Amniotic epithelial cell (primary cell): ENCODE measurements around the gene MAP3K3.

Source experiments
- DNase-seq: peaks from one replicate; pipeline ENCODE4 v3.0.0-alpha.2; 2010; ENCODE audit warnings: low read depth

MAP3K3 gene

DNA sequence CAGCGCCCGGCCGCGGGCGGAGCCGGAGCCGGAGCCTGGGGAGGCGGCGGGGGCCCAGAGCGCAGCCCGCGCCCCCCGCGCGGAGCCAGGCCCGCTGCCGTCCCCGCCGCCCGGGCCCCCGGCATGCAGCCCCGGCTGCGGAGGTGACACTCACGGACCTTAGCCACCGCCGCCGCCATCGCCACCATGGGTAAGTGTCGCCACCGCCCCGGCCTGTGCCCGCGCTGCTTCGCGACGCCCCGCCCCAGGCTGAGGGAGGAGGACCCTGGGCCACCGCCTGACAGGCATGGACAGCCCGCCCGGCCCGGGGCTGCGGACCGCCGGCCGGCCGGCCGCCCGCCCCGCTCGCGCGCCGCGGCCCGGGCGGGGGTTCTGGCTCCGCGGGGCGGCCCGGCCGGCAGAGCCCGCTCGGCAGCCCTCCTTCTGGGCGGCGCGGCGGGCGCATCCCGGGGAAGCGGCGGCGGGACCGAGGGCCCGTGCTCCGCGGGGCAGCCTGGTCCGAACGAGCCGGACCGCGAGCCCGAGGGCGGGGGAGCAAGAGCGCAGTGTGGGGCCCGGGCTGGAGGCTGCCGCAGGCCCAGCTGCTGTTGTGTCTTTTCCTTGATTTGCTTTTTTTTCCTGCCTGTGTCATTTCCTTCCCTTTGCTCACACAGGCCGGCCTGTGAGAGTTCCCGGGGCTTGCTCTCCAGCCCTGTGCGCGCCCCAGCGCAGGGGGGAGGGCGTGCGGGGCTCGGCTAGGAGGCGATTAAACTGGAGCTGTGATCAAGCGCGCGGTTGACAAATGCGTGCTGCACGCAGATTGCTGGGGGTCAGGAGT, 565 bp downstream of the MAP3K3 start:
- peak; percentile 49 for DNase-seq

DNA sequence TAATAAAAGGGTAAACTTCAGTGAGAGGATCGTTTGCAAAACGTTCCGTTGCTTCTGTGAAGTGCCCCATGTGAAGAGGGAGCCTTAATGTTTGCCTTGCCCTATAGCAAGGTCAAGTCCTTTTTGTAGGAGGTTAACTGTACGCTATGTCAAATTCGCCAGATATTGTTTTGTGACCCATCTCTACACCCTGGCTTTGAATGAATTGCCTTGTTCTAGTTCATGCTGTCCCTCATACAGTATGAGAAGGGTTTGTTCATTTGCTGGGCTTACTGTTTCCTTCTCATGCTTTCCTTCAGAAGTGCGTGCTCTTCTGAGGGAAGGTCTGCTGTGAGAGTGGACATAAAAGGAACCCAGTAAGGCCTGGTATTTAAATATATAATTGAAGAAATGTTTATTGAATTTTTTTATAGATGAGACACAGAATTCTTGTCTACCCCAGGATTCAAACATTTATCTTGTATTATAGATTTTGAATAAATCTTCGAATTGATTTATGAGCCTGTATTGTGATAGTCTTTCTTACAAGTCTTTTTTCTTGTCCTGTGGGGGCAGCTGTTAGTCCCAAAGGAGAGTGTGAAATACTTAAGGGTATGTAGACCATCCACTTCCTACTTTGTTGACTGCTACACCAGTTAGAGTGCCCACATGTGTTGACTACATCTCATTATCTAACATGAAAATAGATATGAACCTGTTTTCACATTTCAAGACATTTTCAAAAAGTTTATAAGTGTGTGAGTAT, 1.7 kb downstream of the MAP3K3 start:
- DNase-seq, result no peak

DNA sequence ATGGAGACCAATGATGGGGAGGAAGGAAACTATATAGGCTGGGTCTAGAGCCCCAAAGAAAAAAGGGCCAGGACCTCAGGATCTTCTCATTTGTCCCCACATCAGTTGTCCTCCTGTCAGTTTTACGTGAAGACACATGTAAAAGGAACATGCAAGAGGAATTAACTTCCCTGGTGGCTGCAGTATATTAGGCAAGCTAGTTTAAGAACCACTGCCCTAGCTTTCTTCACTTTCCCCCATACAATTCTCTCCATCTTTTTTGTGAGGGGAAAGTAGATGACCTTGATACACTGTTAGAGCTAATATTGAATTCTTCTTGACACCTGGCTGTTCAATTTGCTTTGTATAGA, 2.3 kb downstream of the MAP3K3 start:
- DNase-seq, result no peak

DNA sequence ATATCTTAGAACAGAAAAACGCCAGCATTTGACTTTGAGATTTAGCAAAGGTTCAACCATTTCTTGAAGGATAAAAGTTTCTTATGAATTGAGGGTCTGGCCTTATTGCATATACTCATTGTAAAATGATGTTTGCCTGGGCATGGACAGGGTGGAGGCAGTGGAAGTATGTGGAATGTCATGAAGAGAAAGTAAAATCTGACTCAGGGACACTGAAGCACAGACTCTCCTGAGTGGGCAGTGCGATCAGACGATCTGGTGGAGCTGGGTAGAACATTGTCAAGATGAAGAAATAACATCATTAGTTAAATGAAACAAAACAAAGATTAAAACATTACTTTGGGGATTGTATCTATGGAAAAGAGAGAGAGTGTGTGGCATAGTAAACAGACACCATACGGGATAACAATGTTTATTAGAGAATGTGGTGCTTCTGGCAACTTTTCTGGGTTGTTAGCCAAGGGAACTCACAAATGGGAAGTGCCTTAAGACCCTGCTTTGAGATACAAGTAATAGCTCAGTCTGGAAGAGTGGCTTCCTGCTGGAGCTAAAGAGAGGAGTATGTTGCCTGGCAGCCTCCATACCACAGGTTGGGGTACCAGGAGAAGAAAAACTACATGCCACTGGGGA, 4.4 kb downstream of the MAP3K3 start:
- peak; percentile 20 for DNase-seq

DNA sequence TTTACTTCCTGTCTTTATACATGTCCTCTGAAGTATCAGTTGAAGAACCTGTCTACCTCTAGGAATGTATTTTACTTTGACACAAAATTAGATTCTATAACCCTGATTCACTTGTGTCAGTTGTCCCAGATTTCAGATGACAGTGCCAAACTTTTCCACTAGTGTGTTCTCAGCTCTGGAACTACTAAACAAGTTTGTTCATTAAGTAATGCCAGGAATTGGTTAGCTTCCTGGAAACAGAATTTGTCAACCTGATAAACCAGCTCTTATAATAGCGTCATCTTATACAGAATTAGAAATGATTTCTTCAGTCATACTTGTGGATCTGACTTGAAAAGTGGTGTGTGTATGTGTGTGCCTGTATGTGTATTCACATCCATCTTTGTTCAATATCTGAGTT, 7.4 kb downstream of the MAP3K3 start:
- DNase-seq, result no peak

DNA sequence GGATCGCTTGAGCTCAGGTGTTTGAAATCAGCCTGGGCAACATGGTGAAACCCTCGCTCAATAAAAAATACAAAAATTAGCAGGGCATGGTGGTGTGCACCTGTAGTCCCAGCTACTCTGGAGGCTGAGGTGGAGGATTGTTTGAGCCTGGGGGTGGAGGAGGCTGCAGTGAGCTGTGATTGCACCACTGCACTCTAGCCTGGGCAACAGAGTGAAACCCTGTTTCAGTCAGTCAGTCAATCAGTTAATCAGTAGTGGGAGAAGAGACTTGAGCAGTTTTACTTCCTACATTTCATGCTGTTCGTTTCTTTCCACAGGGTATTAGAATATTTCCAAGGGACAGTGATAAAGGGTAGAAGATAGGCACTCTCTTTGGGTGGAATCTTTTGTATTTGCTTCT, 8.8 kb downstream of the MAP3K3 start:
- no peak for DNase-seq

DNA sequence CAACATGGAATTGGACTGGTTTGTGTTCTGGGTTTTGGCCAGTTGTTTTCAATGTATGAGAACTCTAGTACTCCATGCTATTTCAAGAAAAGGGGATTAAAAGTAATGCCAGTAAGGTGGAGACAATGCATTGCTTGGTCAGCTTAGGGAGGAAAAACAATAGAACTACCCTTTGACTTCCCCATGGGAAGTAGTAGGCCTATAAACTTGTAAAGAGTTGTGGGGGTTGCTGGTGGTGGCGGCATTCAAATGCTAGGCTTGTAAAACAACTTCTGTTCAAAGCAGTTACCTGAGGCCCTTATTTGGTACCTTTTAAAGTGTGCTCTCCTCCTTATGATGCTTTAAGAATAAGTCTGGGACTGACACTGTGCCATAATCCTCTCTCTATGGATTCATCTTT, 9.4 kb downstream of the MAP3K3 start:
- no peak for DNase-seq

DNA sequence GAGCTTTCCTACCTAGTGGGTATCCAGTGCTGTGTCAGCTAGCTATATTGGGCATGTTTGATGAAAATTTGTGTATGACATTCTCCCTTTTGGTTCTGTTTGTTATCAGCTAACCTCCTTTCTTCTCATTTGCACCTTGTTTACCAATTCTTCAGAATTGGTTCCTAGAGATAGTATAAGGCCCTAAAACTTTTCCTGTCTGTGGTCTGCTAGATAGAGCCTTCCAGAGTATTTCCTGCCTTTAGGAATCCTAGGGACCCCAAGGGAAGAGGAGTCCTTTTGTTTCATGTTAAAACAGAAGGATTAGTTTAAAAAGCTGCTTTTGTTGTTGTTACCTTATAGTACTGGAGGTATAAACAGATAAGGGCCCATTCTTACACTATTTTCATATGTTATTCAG, 11.5 kb downstream of the MAP3K3 start:
- no peak for DNase-seq

DNA sequence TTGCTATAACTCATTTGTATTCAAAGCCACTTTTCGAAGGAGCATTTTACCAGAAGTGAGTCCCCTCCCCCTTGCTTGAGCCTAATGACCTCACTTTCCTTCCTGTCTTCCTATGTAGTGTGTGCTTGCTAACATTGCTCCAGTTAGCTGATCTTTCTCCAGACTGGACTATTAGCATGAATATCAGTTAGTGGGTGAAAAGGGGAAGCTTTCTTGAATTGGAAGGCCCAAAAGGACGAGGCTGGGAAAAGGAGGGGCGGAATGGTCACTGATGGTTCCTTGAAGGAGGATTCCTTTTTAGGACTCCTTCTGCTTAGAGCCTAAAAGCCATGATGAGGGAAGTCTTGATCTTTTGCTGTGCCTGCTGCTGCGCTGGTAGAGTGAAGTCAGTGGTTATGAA, 11.9 kb downstream of the MAP3K3 start:
- peak; percentile 26 for DNase-seq

DNA sequence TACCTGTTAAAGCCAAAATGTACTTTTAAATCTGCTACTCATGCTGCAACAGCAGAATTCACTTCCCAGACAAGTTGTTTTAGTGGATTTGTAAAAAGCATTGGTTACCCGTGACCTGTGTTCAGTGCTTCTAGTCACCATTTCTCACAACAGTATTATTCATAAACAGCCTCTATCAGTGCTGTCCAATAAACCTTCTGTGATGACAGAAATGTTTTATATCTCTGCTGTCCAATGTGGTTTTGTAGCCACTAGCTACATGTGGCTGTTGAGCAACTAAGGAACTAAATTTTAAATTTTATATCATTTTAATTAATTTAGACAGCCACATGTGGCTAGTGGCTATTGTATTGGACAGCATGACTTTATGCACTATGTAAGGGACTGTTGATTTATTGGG, 12.6 kb downstream of the MAP3K3 start:
- peak; percentile 33 for DNase-seq

DNA sequence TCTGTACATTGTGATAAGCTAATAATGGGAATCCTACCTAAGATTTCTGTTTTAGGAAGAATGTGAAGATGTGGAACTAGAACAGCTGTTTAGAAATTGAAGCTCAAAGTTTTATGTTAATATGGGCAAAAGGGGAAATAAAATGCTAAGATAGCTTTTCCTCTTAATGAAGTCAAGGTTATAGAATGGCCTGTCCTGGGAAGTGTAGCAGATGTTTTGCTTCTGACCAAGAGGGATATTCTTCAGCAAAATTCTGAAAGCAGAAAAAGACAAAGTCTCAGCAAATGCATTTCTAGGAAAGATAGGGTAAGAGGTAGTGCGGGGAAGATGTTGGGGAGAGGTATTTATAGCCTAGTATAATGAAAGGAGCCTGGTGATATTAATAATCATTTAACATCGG, 13.1 kb downstream of the MAP3K3 start:
- no peak for DNase-seq

DNA sequence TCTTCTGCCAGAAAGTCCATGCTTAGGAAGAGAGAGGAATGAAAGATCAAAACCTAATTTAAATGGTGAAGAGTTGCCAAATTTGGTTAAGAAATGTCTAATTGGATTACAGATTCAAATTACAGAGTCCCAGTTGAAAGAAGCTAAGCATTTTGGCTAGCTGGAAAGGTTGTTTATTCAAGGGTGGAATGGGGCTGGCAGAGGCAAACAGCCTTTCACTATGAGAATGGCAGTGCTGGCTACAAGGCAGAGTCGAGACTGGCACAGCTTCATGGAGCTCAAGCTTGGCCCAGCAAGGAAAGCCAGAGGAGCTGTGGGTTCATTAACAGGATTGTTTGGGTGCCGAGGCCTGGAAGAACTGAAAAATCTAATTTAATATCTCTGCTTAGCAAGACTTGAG, 13.6 kb downstream of the MAP3K3 start:
- no peak for DNase-seq

DNA sequence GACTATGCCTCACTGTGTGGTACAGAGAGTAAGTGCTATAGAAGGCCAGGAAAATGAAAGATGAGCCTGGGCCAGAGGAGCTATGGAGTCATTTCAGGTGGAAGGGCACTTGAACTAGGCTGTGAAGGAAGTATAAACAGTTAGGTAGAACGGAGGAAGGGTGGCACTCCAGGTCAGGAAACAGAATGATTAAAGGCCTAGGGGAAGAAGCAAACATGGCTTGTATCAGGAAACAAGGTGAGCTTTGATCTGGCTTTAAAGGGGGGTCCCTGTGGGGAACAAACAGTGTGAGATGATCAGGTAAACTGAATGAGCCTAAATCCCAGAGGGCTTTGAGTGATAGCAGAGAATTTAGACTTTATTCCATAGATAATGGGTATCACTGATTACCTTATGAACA, 16.9 kb downstream of the MAP3K3 start:
- DNase-seq, result no peak

DNA sequence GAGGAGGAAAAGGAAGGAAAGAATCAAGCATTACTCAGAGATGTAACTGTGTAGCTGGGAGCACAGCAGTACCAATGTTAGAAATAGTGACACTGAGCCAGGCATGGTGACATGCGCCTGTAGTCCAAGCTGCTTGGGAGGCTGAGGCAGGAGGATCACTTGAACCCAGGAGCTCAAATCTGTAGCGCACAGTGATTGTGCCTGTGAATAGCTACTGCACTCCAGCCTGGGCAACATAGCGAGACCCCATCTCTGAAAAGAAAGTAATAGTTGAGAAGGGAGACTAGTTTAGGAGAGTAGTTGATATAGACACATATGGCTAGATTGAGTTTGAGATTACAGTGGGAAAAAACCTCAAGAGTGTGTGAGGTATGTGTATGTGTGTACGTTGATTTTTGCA, 17.8 kb downstream of the MAP3K3 start:
- no peak for DNase-seq

DNA sequence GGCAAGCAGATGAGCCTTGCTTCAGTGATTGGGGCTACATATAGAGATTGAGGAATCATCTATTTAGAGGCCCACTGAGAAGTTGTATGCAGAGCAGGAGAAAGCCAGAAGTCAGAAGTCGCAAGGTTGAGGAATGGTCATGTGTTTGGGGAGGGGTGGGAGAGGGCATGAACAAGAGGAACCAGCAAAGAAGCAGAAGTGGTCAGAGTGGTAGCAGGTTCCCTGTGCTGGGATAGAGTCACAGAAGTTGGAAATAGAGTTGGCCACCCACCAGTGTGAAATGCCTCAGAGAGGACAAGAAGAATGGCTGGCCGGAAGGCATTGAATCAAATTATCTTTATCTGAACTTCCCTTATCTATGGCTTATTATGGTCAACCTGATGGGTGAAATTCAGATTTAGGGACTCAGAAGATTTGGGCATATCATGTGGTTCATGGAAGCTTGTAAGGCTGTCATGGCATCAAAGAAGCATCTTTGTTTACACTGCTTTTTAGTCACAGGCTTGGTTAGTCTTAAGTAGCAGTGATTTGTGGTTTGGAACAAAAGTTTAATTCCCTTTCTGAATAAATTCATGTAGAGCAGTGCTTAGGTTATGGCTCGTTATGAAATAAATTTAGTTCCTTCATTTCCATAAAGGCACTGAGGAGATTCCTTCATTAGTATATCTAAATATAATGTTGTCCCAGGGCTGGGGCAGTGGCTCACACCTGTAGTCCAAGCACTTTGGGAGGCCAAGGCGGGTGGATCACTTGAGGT, 19.7 kb downstream of the MAP3K3 start:
- DNase-seq, result no peak

DNA sequence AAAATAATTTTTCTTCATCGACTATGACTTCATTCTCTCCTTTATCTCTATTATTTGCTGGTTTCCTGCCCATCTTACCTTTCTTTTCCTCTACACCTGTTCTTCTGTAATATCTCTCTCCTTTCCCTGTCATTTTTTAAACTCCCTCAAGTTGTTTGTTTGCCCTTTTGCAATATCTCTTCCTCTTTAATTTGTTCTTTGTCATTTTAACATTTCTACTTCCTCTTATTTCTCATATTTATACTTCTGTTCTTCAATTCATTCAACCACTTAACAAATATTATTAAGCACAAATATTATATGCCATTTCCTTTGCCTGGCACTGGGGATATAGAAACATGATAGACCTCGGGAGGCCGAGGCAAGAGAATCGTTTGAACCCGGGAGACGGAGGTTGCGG, 22.6 kb downstream of the MAP3K3 start:
- DNase-seq, result no peak

DNA sequence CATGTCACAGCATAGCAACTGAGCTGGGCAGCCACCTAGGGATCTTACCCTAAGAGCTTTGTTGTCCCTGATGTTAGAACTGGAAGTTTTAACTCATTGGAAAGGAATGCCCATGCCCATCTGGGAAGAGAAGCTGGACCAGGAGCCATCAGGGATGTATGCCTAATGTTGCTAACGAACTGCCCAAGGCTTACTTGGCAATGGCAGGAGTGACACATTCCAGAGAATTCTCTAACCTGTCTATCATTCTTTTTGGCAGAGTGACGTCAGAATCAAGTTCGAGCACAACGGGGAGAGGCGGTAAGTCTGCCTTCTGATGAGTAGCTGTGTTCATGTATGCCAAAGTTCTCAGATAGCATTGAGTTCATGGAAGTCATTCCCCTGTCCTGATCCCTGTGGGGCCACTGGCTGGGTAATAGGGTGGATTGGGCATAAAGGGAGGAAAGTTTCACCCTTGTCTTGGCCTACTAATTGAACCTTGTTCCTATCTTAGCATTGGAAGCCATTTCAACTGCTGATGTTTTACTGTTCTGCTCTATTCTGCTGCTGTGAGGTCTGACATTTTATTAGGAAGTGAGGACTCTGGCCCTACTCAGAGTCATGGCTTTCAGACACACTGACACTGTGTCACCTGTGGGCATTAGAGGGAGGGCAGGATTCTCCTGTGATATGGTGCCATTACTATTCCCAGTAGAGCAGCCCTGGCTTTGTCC, 23.7 kb downstream of the MAP3K3 start:
- no peak for DNase-seq

DNA sequence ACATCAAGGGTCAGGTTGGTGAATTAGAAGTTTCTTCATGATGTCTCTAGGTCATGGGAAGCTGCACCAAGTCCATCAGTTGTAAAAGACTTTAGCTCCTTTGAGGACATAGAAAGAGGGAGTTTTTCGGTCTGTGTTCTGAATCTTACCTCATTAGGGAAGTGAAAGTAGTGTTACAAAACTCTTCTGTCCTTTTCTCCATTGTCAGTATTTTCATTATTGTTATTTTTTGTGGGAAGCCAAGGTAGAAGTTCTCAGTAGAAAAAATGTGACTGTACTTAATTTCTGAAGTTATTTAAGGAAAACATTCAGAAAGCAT, 24.2 kb downstream of the MAP3K3 start:
- no peak for DNase-seq

DNA sequence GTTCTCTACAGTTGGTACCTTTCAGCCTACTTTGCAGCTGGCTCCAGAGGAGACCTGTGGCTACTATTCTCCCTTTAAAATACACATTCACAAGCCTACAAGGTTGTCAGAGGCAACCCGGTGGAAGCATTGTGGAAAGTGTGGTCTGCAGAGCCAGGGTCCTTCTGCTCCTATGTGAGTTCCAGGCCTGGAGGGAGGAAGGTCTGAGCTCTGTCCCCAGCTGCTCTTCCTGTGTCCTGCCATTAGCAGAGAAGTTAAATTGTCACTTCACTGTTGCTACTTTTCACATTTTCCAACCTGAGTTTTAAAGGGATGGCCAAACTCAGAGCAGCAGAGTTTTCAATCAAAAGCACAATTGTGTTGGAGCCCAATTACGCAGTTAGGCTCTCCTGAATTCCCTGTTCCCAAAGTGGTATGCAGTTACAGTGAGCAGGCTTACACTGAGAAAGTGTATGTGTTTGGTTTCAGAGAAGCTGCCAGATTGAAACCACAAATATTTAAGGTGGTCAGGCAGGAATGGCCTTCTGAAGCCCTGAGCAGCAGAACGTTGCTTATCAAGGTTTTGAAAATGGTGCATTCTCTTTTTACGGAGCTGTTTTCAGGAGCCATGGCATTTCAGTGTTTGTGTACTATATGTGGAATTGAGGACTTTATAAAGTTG, 25.0 kb downstream of the MAP3K3 start:
- DNase-seq, result peak; percentile 92

DNA sequence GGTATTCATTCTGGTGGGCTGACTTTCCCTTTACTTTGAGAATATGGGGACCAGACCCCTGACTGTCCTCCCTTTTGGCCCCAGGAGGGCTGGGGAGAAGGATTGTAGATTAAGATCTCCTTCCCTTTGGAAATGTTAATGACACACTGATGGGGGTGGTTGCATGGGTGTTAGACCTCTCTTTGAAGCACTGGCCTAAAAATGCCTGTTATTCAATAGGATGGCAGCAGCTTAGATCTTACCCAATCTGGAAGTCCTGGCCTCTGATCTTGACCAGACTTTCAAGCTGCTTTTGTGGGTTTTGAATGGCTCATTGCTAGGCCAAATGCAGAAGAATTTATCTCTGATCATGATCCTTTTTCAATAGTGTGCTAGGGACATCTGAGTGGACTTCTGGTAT, 25.7 kb downstream of the MAP3K3 start:
- DNase-seq, result peak; percentile 60

DNA sequence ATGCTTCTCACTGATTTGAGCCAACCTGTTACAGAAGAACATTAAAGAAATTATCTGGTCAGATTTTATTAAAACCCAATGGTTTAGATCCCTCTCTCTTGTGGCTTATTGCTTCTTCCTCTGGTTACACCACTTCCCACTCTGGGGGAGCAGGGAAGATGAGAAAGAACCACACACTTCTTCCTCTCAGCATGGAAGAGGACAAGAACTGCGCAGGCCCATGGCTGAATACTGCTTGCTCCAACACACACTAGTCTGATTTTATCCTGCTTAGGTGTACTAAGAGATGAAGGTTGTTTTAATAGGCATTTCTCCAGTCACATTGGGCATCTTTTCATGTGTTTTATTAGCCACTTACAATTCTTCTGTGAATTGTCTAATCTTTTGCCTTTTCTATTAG, 27.6 kb downstream of the MAP3K3 start:
- no peak for DNase-seq

DNA sequence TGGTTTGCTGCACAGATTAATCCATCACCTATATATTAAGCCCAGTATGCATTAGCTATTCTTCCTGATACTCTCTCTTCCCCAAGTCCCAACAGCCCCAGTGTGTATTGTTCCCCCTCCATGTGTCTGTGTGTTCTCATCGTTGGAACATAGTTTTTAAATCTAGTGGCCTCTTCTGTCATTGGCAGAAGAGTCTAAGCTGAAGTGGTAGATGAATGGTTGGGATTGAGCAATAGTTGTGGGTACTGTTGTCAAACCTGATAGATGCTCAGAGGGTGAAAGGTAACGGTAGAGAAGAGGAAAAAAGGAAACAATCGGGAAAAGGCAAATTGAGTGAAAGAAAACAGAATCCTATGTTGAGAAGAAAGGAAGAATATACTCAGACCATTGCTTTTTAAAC, 29.9 kb downstream of the MAP3K3 start:
- DNase-seq, result peak; percentile 54
